BLaER1 (cell line): ENCODE measurements around the gene APIP.

Experiments
- H3K27ac ChIP-seq: shearing (Covaris generic); formaldehyde crosslinking; 2 replicates; pipeline ENCODE4 v1.8.1; 2022
- H3K27me3 ChIP-seq: shearing (Covaris generic); formaldehyde crosslinking; 2 replicates; pipeline ENCODE4 v1.8.1; 2022
- H3K36me3 ChIP-seq: shearing (Covaris generic); formaldehyde crosslinking; 2 replicates; pipeline ENCODE4 v1.8.1; 2022
- H3K4me1 ChIP-seq: shearing (Covaris generic); formaldehyde crosslinking; 2 replicates; pipeline ENCODE4 v1.8.1; 2022
- H3K4me2 ChIP-seq: shearing (Covaris generic); formaldehyde crosslinking; 2 replicates; pipeline ENCODE4 v1.8.1; 2022
- H3K4me3 ChIP-seq: shearing (Covaris generic); formaldehyde crosslinking; 2 replicates; pipeline ENCODE4 v1.8.1; 2022
- H3K9ac ChIP-seq: shearing (Covaris generic); formaldehyde crosslinking; 2 replicates; pipeline ENCODE4 v1.8.1; 2022
- H3K9me3 ChIP-seq: shearing (Covaris generic); formaldehyde crosslinking; 2 replicates; pipeline ENCODE4 v1.8.1; 2022
- H4K20me1 ChIP-seq: shearing (Covaris generic); formaldehyde crosslinking; 2 replicates; pipeline ENCODE4 v1.8.1; 2022
- Cebpa-rat ChIP-seq: shearing (Covaris generic); IDR thresholded peaks from 2 replicates; pipeline ENCODE4 v1.8.1; 2022

The APIP gene

GRCh38 chr11:34944692-34945091 lies 28.5 kb upstream of the APIP start:
- no peak overlapping the region for H3K4me2 ChIP-seq
- peaks cover 19% of the 10 kb centered on the region for H3K9me3 ChIP-seq
- H3K4me1 ChIP-seq, result no peaks in the 10 kb centered on the region
- peaks cover 36% of the 10 kb centered on the region for H3K36me3 ChIP-seq
- H3K27me3 ChIP-seq, result no peaks in the 10 kb centered on the region
- H4K20me1 ChIP-seq, result no peaks in the 10 kb centered on the region
- no peak overlapping the region for H3K4me3 ChIP-seq
- no peak for TF ChIP-seq Cebpa-rat
- no peak overlapping the region for H3K27ac ChIP-seq
- no peak overlapping the region for H3K9ac ChIP-seq

- no peak for TF ChIP-seq Cebpa-rat
- no peak overlapping the region for H3K9ac ChIP-seq
- H3K27ac ChIP-seq, result no peak overlapping the region
- no peaks in the 10 kb centered on the region for H4K20me1 ChIP-seq
- H3K4me3 ChIP-seq, result no peak overlapping the region
- no peaks in the 10 kb centered on the region for H3K27me3 ChIP-seq
- H3K36me3 ChIP-seq, result peaks cover 32% of the 10 kb centered on the region
- peaks cover 19% of the 10 kb centered on the region for H3K9me3 ChIP-seq
- no peaks in the 10 kb centered on the region for H3K4me1 ChIP-seq
- H3K4me2 ChIP-seq, result no peak overlapping the region
Measured at GRCh38 chr11:34941688-34942087, 25.5 kb upstream of the APIP start.

- H3K36me3 ChIP-seq, result peaks cover 48% of the 10 kb centered on the region
- H3K4me2 ChIP-seq, result no peak overlapping the region
- no peak for TF ChIP-seq Cebpa-rat
Measured at GRCh38 chr11:34940026-34940677, 24.0 kb upstream of the APIP start.

GRCh38 chr11:34938611-34939010 lies 22.4 kb upstream of the APIP start:
- Histone ChIP-seq H3K27ac (no peak overlapping the region), H3K9ac (no peak overlapping the region), H3K4me2 (no peak overlapping the region), H3K27me3 (no peaks in the 10 kb centered on the region), H4K20me1 (no peaks in the 10 kb centered on the region), H3K9me3 (peaks cover 8% of the 10 kb centered on the region), H3K36me3 (peaks cover 49% of the 10 kb centered on the region), H3K4me3 (no peak overlapping the region), H3K4me1 (no peaks in the 10 kb centered on the region)
- TF ChIP-seq Cebpa-rat, result no peak

More at GRCh38 chr11:34940026-34940677, 24.0 kb upstream of the APIP start:
- Histone ChIP-seq H3K9me3 (peaks cover 19% of the 10 kb centered on the region), H3K9ac (no peak overlapping the region), H3K4me1 (no peaks in the 10 kb centered on the region), H4K20me1 (no peaks in the 10 kb centered on the region), H3K27ac (no peak overlapping the region), H3K4me3 (no peak overlapping the region), H3K27me3 (no peaks in the 10 kb centered on the region)

- no peaks in the 10 kb centered on the region for H3K27me3 ChIP-seq
- H3K9ac ChIP-seq, result no peak overlapping the region
- H3K36me3 ChIP-seq, result peaks cover 61% of the 10 kb centered on the region
- no peak overlapping the region for H3K4me2 ChIP-seq
- peaks cover 5% of the 10 kb centered on the region for H3K9me3 ChIP-seq
- H3K4me1 ChIP-seq, result no peaks in the 10 kb centered on the region
- TF ChIP-seq Cebpa-rat, result no peak
- H3K27ac ChIP-seq, result no peak overlapping the region
- H3K4me3 ChIP-seq, result no peak overlapping the region
- no peaks in the 10 kb centered on the region for H4K20me1 ChIP-seq
Measured at GRCh38 chr11:34936945-34937629, 20.9 kb upstream of the APIP start.

- Histone ChIP-seq H3K9ac (no peak overlapping the region), H3K4me3 (no peak overlapping the region), H3K27me3 (no peaks in the 10 kb centered on the region), H4K20me1 (peaks cover 41% of the 10 kb centered on the region), H3K4me1 (no peaks in the 10 kb centered on the region), H3K27ac (no peak overlapping the region), H3K36me3 (peaks cover 36% of the 10 kb centered on the region), H3K4me2 (no peak overlapping the region), H3K9me3 (no peaks in the 10 kb centered on the region)
- no peak for TF ChIP-seq Cebpa-rat
Measured at GRCh38 chr11:34929794-34930763, 13.9 kb upstream of the APIP start.

- no peak overlapping the region for H3K4me2 ChIP-seq
- no peaks in the 10 kb centered on the region for H3K27me3 ChIP-seq
- H3K4me3 ChIP-seq, result no peak overlapping the region
- H4K20me1 ChIP-seq, result peaks cover 51% of the 10 kb centered on the region
- peaks cover 30% of the 10 kb centered on the region for H3K36me3 ChIP-seq
- TF ChIP-seq Cebpa-rat, result no peak
- H3K27ac ChIP-seq, result no peak overlapping the region
- no peak overlapping the region for H3K9ac ChIP-seq
- peaks cover 7% of the 10 kb centered on the region for H3K4me1 ChIP-seq
- H3K9me3 ChIP-seq, result no peaks in the 10 kb centered on the region
Measured at GRCh38 chr11:34928960-34929680, 12.9 kb upstream of the APIP start.

GRCh38 chr11:34928268-34928959 lies 12.2 kb upstream of the APIP start:
- Histone ChIP-seq H3K36me3 (peaks cover 26% of the 10 kb centered on the region), H3K4me2 (no peak overlapping the region)

GRCh38 chr11:34926831-34927132 lies 10.6 kb upstream of the APIP start:
- H3K9me3 ChIP-seq, result no peaks in the 10 kb centered on the region
- H3K4me3 ChIP-seq, result no peak overlapping the region
- H3K27me3 ChIP-seq, result no peaks in the 10 kb centered on the region
- 0 out of 2 replicates have a peak, but pooled peaks cover 11% of the 10 kb centered on the region for H3K36me3 ChIP-seq
- peaks cover 74% of the 10 kb centered on the region for H4K20me1 ChIP-seq
- no peak overlapping the region for H3K4me2 ChIP-seq
- H3K4me1 ChIP-seq, result peaks cover 10% of the 10 kb centered on the region
- TF ChIP-seq Cebpa-rat, result no peak
- H3K9ac ChIP-seq, result no peak overlapping the region
- H3K27ac ChIP-seq, result no peak overlapping the region

More at GRCh38 chr11:34928268-34928959, 12.2 kb upstream of the APIP start:
- Histone ChIP-seq H3K27me3 (no peaks in the 10 kb centered on the region), H3K27ac (no peak overlapping the region), H4K20me1 (peaks cover 58% of the 10 kb centered on the region), H3K4me1 (peaks cover 10% of the 10 kb centered on the region), H3K9me3 (no peaks in the 10 kb centered on the region), H3K9ac (no peak overlapping the region), H3K4me3 (no peak overlapping the region)
- TF ChIP-seq Cebpa-rat, result no peak
